Stimulated activated naive CD4-positive, alpha-beta T cell treated with Interleukin-2 at 50 U/mL for 16 hours (primary cell): ENCODE results near the gene EGF.

Experiments
- DNase-seq: peaks from one replicate; lab custom pipeline; 2025; lab: John Stamatoyannopoulos, UW

Gene EGF

GRCh38 chr4:109959195-109959594 lies 46.5 kb downstream of the EGF start:
- DNase-seq: no peak

- no peak for DNase-seq
These were observed 49.7 kb downstream of the EGF start for GRCh38 chr4:109962401-109962800.

GRCh38 chr4:109966891-109967481 lies 54.3 kb downstream of the EGF start:
- DNase-seq: no peak

GRCh38 chr4:109967798-109968520 lies 55.3 kb downstream of the EGF start:
- no peak for DNase-seq

- DNase-seq: no peak
These were observed 56.4 kb downstream of the EGF start for GRCh38 chr4:109969087-109969486.

- DNase-seq: no peak
These were observed 57.2 kb downstream of the EGF start for GRCh38 chr4:109969919-109970318.

- no peak for DNase-seq
These were observed 60.3 kb downstream of the EGF start for GRCh38 chr4:109972786-109973528.

GRCh38 chr4:109973529-109973905 lies 60.8 kb downstream of the EGF start:
- DNase-seq: no peak

GRCh38 chr4:109976189-109976588 lies 63.5 kb downstream of the EGF start:
- DNase-seq: no peak

- no peak for DNase-seq
These were observed 65.3 kb downstream of the EGF start for GRCh38 chr4:109977854-109978501.

- no peak for DNase-seq
These were observed 66.2 kb downstream of the EGF start for GRCh38 chr4:109978704-109979454.

GRCh38 chr4:109979920-109980717 lies 67.4 kb downstream of the EGF start:
- DNase-seq: no peak

- no peak for DNase-seq
These were observed 69.3 kb downstream of the EGF start for GRCh38 chr4:109981936-109982335.

GRCh38 chr4:109982521-109982920 lies 69.8 kb downstream of the EGF start:
- DNase-seq: no peak

- DNase-seq: no peak
These were observed 73.6 kb downstream of the EGF start for GRCh38 chr4:109985993-109986974.

- no peak for DNase-seq
These were observed 76.4 kb downstream of the EGF start for GRCh38 chr4:109989044-109989443.

- DNase-seq: no peak
These were observed 76.9 kb downstream of the EGF start for GRCh38 chr4:109989618-109990017.

GRCh38 chr4:109990261-109991257 lies 77.9 kb downstream of the EGF start:
- no peak for DNase-seq

- no peak for DNase-seq
These were observed 80.4 kb downstream of the EGF start for GRCh38 chr4:109993116-109993515.
